GM21381 (cell line): ENCODE results near the gene RAP1GDS1.
A peak's percentile ranks its signal among the peaks of the same experiment; 100 is the strongest.

Experiments
- ATAC-seq: cut with Tn5 transposase; IDR thresholded peaks from one replicate; pipeline ENCODE4 v1.9.1; 2021; ENCODE audit warnings: mild to moderate bottlenecking, moderate library complexity; ENCODE audit not compliant: unreplicated experiment

RAP1GDS1 gene

GRCh38 chr4:98260579-98261404 lies at the start of gene RAP1GDS1:
Gene RAP1GDS1 (plus strand): TSS chr4:98261384. CDS start chr4:98261566, 182 bp downstream.
- peak; percentile 85 for ATAC-seq

- ATAC-seq = no peak
These were observed 38.9 kb upstream of the RAP1GDS1 start for GRCh38 chr4:98222306-98222705.

GRCh38 chr4:98226396-98226795 lies 34.8 kb upstream of the RAP1GDS1 start:
- ATAC-seq = no peak

- ATAC-seq = no peak
These were observed 30.2 kb upstream of the RAP1GDS1 start for GRCh38 chr4:98230961-98231360.

GRCh38 chr4:98232202-98232601 lies 29.0 kb upstream of the RAP1GDS1 start:
- no peak for ATAC-seq

GRCh38 chr4:98237204-98237603 lies 24.0 kb upstream of the RAP1GDS1 start:
- ATAC-seq = no peak

- no peak for ATAC-seq
These were observed 19.1 kb upstream of the RAP1GDS1 start for GRCh38 chr4:98242063-98242462.

- no peak for ATAC-seq
These were observed 18.6 kb upstream of the RAP1GDS1 start for GRCh38 chr4:98242538-98242937.

GRCh38 chr4:98245226-98245625 lies 16.0 kb upstream of the RAP1GDS1 start:
- no peak for ATAC-seq

GRCh38 chr4:98248934-98249333 lies 12.2 kb upstream of the RAP1GDS1 start:
- ATAC-seq = no peak

GRCh38 chr4:98249831-98250230 lies 11.4 kb upstream of the RAP1GDS1 start:
- ATAC-seq = no peak

GRCh38 chr4:98253499-98253898 lies 7.7 kb upstream of the RAP1GDS1 start:
- ATAC-seq = no peak

- ATAC-seq = peak; percentile 15
These were observed 1.1 kb upstream of the RAP1GDS1 start for GRCh38 chr4:98260047-98260578.

GRCh38 chr4:98261405-98262291 lies 464 bp downstream of the RAP1GDS1 start:
- ATAC-seq = peak; percentile 12

GRCh38 chr4:98262431-98262830 lies 1.2 kb downstream of the RAP1GDS1 start:
- no peak for ATAC-seq

- ATAC-seq = no peak
These were observed 6.3 kb downstream of the RAP1GDS1 start for GRCh38 chr4:98267498-98267897.

- no peak for ATAC-seq
These were observed 14.0 kb downstream of the RAP1GDS1 start for GRCh38 chr4:98275145-98275544.

- no peak for ATAC-seq
These were observed 22.3 kb downstream of the RAP1GDS1 start for GRCh38 chr4:98283219-98284189.

GRCh38 chr4:98284640-98285046 lies 23.5 kb downstream of the RAP1GDS1 start:
- no peak for ATAC-seq

- no peak for ATAC-seq
These were observed 24.5 kb downstream of the RAP1GDS1 start for GRCh38 chr4:98285676-98286075.
